ENCODE measurements around the gene CTU1.

Gene CTU1

GRCh38 chr19:51083783-51084182, 24.4 kb downstream of the CTU1 start:
- no peak for DNase-seq (ENCODE audit: low spot score)
- FAIRE-seq = no peak

- no peak for DNase-seq (ENCODE audit: low spot score)
- no peak for FAIRE-seq
Measured at GRCh38 chr19:51083181-51083580, 25.0 kb downstream of the CTU1 start.

- no peak for DNase-seq (ENCODE audit: low spot score)
Measured at GRCh38 chr19:51082611-51083010, 25.6 kb downstream of the CTU1 start, which contains the start of gene KLK14. Gene KLK14, minus strand, starts transcription at chr19:51082887. Its CDS starts 273 bp downstream, at chr19:51082614.

GRCh38 chr19:51081476-51081875, 26.7 kb downstream of the CTU1 start:
- FAIRE-seq (no peak), DNase-seq (ENCODE audit: low spot score) (no peak)

More at GRCh38 chr19:51082611-51083010, 25.6 kb downstream of the CTU1 start, which contains the start of gene KLK14:
- FAIRE-seq = no peak

- no peak for FAIRE-seq
- no peak for DNase-seq (ENCODE audit: low spot score)
Measured at GRCh38 chr19:51079481-51080110, 28.6 kb downstream of the CTU1 start.

- FAIRE-seq (no peak), DNase-seq (ENCODE audit: low spot score) (no peak)
Measured at GRCh38 chr19:51078731-51079130, 29.5 kb downstream of the CTU1 start.

GRCh38 chr19:51078104-51078503, 30.1 kb downstream of the CTU1 start:
- FAIRE-seq (no peak), DNase-seq (ENCODE audit: low spot score) (no peak)

- DNase-seq (ENCODE audit: low spot score) (no peak), FAIRE-seq (no peak)
Measured at GRCh38 chr19:51076631-51077213, 31.5 kb downstream of the CTU1 start.

- FAIRE-seq (no peak), DNase-seq (ENCODE audit: low spot score) (no peak)
Measured at GRCh38 chr19:51075998-51076397, 32.2 kb downstream of the CTU1 start.

- FAIRE-seq (no peak), DNase-seq (ENCODE audit: low spot score) (no peak)
Measured at GRCh38 chr19:51071095-51071405, 37.2 kb downstream of the CTU1 start.

- DNase-seq (ENCODE audit: low spot score) (no peak), FAIRE-seq (no peak)
Measured at GRCh38 chr19:51070334-51071094, 37.7 kb downstream of the CTU1 start.

GRCh38 chr19:51066393-51067186, 41.6 kb downstream of the CTU1 start:
- FAIRE-seq (no peak), DNase-seq (ENCODE audit: low spot score) (no peak)

GRCh38 chr19:51065221-51065960, 42.8 kb downstream of the CTU1 start:
- no peak for FAIRE-seq
- no peak for DNase-seq (ENCODE audit: low spot score)

- FAIRE-seq = no peak
- DNase-seq (ENCODE audit: low spot score) = no peak
Measured at GRCh38 chr19:51064534-51065220, 43.5 kb downstream of the CTU1 start, which contains the start of gene KLK13. Gene KLK13, minus strand, starts transcription at chr19:51065092. Its CDS starts 25 bp downstream, at chr19:51065067.

GRCh38 chr19:51063664-51064063, 44.5 kb downstream of the CTU1 start:
- FAIRE-seq = no peak

GRCh38 chr19:51060973-51061372, 47.2 kb downstream of the CTU1 start:
- FAIRE-seq = no peak

More at GRCh38 chr19:51063664-51064063, 44.5 kb downstream of the CTU1 start:
- no peak for DNase-seq (ENCODE audit: low spot score)

GRCh38 chr19:51060336-51060735, 47.9 kb downstream of the CTU1 start:
- FAIRE-seq (no peak), DNase-seq (ENCODE audit: low spot score) (no peak)

More at GRCh38 chr19:51060973-51061372, 47.2 kb downstream of the CTU1 start:
- DNase-seq (ENCODE audit: low spot score) = no peak

GRCh38 chr19:51059715-51060114, 48.5 kb downstream of the CTU1 start:
- DNase-seq (ENCODE audit: low spot score) (no peak), FAIRE-seq (no peak)

GRCh38 chr19:51055866-51056265, 52.3 kb downstream of the CTU1 start:
- DNase-seq (ENCODE audit: low spot score) (no peak), FAIRE-seq (no peak)

All from RCC 7860 (cell line).